PC-3 (cell line): Measurements from ENCODE around the gene ELMOD3. TPM values are rescaled to one million over a fixed set of nuclear protein-coding genes. Genes with fewer than 3 reads are reported as not detected.

Experiments
- ATAC-seq: fragments of 200-7000 bp; cut with Tn5 transposase; 2 replicates; pipeline ENCODE4 v1.9.1; 2020; ENCODE audit warnings: mild to moderate bottlenecking, moderate library complexity
- BruUV-seq: library from RNA; stranded (reverse); fragments of 400-500 nt; replicated peaks from 2 replicates; lab custom pipeline; 2021; lab: Mats Ljungman, UMichigan
- CTCF ChIA-PET: fragments of 300-600 bp; sonication (Branson Sonifier 250); formaldehyde crosslinking; loops from one replicate; lab custom pipeline; 2022; ENCODE audit warnings: antibody characterized with exemption; lab: Charles Lee
- POLR2A ChIA-PET: fragments of 300-600 bp; sonication (Branson Sonifier 250); formaldehyde crosslinking; loops from one replicate; lab custom pipeline; 2022; ENCODE audit warnings: antibody characterized with exemption; ENCODE audit not compliant: unreplicated experiment; lab: Charles Lee
- DNase-seq: peaks from one replicate; pipeline ENCODE4 v3.0.0-alpha.2; 2015
- H2AFZ ChIP-seq: fragments of 300-600 bp; sonication (generic); 2 replicates; pipeline ENCODE4 v1.6.0; 2016; ENCODE audit warnings: antibody characterized with exemption, low read length
- H3F3A ChIP-seq: fragments of 300-600 bp; sonication (generic); one replicate; pipeline ENCODE4 v1.6.0; 2017; ENCODE audit warnings: antibody characterized with exemption, low read length, control low read depth, mild to moderate bottlenecking; ENCODE audit not compliant: unreplicated experiment
- H3K27ac ChIP-seq: fragments of 300-600 bp; sonication (generic); 2 replicates; pipeline ENCODE4 v1.5.1; 2016; ENCODE audit warnings: mild to moderate bottlenecking, low read length
- H3K27me3 ChIP-seq: fragments of 300-600 bp; sonication (generic); 2 replicates; pipeline ENCODE4 v1.6.1; 2016; ENCODE audit warnings: low read length, mixed read lengths
- H3K36me3 ChIP-seq: fragments of 300-600 bp; sonication (generic); 2 replicates; pipeline ENCODE4 v1.6.1; 2016; ENCODE audit warnings: low read depth, mixed run types, low read length, mixed read lengths
- H3K4me1 ChIP-seq: fragments of 300-600 bp; sonication (generic); 2 replicates; pipeline ENCODE4 v1.5.1; 2016; ENCODE audit warnings: low read length; ENCODE audit not compliant: insufficient read depth
- H3K4me2 ChIP-seq: fragments of 300-600 bp; sonication (generic); 2 replicates; pipeline ENCODE4 v1.6.0; 2016; ENCODE audit warnings: low read length
- H3K4me3 ChIP-seq: fragments of 300-600 bp; sonication (generic); 2 replicates; pipeline ENCODE4 v1.5.1; 2016; ENCODE audit warnings: mild to moderate bottlenecking, low read length, mixed read lengths
- H3K79me2 ChIP-seq: fragments of 300-600 bp; sonication (generic); 2 replicates; pipeline ENCODE4 v1.6.1; 2017; ENCODE audit warnings: low read length, mixed read lengths
- H3K9ac ChIP-seq: fragments of 300-600 bp; sonication (generic); 2 replicates; pipeline ENCODE4 v1.6.0; 2016; ENCODE audit warnings: mild to moderate bottlenecking, low read length
- H3K9me2 ChIP-seq: fragments of 300-600 bp; sonication (generic); replicated peaks from 2 replicates; pipeline ENCODE4 v1.6.1; 2016; ENCODE audit warnings: mixed run types, low read length, mixed read lengths
- H3K9me3 ChIP-seq: fragments of 300-600 bp; sonication (generic); 2 replicates; pipeline ENCODE4 v1.6.1; 2016; ENCODE audit warnings: low read length, mixed read lengths
- H4K20me1 ChIP-seq: fragments of 300-600 bp; sonication (generic); 2 replicates; pipeline ENCODE4 v1.6.1; 2016; ENCODE audit warnings: low read length, mixed read lengths
- CTCF ChIP-seq: fragments of 300-600 bp; sonication (generic); conservative IDR thresholded peaks from 2 replicates; pipeline ENCODE4 v1.5.1; 2017; ENCODE audit warnings: antibody characterized with exemption, low read depth, mild to moderate bottlenecking, low read length
- EZH2 ChIP-seq: fragments of 300-600 bp; sonication (generic); IDR thresholded peaks from one replicate; pipeline ENCODE4 v1.6.1; 2017; ENCODE audit warnings: antibody characterized with exemption, mild to moderate bottlenecking, low read length; ENCODE audit not compliant: unreplicated experiment
- EZH2phosphoT487 ChIP-seq: fragments of 300-600 bp; sonication (generic); IDR thresholded peaks from 2 replicates; pipeline ENCODE4 v1.6.1; 2018; ENCODE audit warnings: mild to moderate bottlenecking, antibody characterized with exemption, low read length, borderline replicate concordance
- intact Hi-C: fragments of 100-400 bp; cut with micrococcal nuclease; formaldehyde crosslinking; loops from 2 replicates; pipeline ENCODE4 v1.9.0; 2023
- total RNA-seq: library from RNA; depleted of rRNA; stranded (reverse); fragments of >200 nt; gene quantifications from 2 replicates; pipeline ENCODE4 v1.2.3, GENCODE V29; 2014

ELMOD3 gene
- total RNA-seq, 1 experiment from 2014 or later, result 19.0 TPM

DNA sequence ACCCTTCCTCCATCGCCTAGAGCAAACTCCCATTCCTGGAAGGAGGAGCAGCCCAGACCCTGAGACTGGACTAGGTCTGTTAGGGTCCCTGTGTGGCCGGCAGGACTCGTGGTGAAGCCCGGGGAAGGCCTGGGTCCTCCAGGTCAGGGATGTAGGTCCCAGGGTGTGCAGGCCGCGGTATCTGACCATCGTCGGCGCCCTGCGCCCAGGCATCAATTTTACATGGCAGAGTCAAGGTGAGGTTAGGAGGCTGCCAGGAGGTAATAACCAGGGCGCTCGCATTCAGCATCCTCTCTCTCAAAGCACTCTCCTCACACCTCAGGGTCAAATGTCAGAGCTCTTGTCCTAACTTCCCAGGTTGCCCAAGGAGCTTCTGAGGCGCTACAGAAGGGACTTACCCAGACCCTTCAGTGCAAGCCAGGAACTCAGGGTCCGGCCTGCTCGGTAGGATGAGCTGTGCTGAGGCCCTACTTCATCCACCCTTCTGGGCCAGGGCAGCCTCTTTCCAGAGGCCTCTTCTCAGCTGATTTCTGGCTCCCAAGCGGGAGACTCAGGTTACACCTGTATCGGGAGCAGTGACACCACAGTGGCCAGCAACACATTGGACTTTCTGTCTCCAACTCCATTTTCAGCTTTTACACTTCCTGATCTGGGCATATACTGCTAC is 64.6 kb downstream of the ELMOD3 start:
- TSS peak; percentile 75 for BruUV-seq

GRCh38 chr2:85420536-85421259 is 66.1 kb downstream of the ELMOD3 start:
- Histone ChIP-seq H3K9me3 (no peaks in the 10 kb centered on the region), H3F3A (peaks cover 14% of the 10 kb centered on the region), H3K79me2 (0 out of 2 replicates have a peak, but pooled peaks cover 8% of the 10 kb centered on the region), H4K20me1 (no peaks in the 10 kb centered on the region), H3K9me2 (no peaks in the 10 kb centered on the region), H3K4me1 (peaks cover 43% of the 10 kb centered on the region), H3K36me3 (no peaks in the 10 kb centered on the region), H2AFZ (peak overlapping the region; percentile 61), H3K9ac (peak overlapping the region; percentile 84), H3K27ac (peak overlapping the region; percentile 98), H3K4me3 (peak overlapping the region; percentile 49), H3K4me2 (peak overlapping the region; percentile 77), H3K27me3 (no peaks in the 10 kb centered on the region)
- ChIA-PET POLR2A (interaction anchor here (0.6 to 1.5 kb wide), 6 partner anchors 66 to 131 kb away, joined by 3 to 17 read pairs (median 4); partner anchors contain the start of genes ELMOD3, MAT2A and RETSAT), CTCF (interaction anchor here (0.6 to 1.5 kb wide), 7 partner anchors 51 to 131 kb away, joined by 3 to 14 read pairs (median 4); partner anchors contain the start of gene MAT2A)
- DNase-seq, result peak; percentile 92
- TSS peak; percentile 95 for BruUV-seq
- TF ChIP-seq CTCF (peak; percentile 99), EZH2phosphoT487 (no peak)
- ATAC-seq, result peak; percentile 60
- intact Hi-C loops, result loop anchor here (1.0 to 2.0 kb wide), 7 partner anchors 38 to 174 kb away; partner anchors contain the start of gene RNF181

More for the DNA sequence above, 64.6 kb downstream of the ELMOD3 start:
- Histone ChIP-seq H3K9ac (peak overlapping the region; percentile 86), H2AFZ (peak overlapping the region; percentile 100), H3K4me2 (peak overlapping the region; percentile 82), H4K20me1 (no peaks in the 10 kb centered on the region), H3K4me1 (peaks cover 43% of the 10 kb centered on the region), H3K36me3 (no peaks in the 10 kb centered on the region), H3K9me3 (no peaks in the 10 kb centered on the region), H3K4me3 (peak overlapping the region; percentile 92), H3K27me3 (no peaks in the 10 kb centered on the region), H3K79me2 (0 out of 2 replicates have a peak, but pooled peaks cover 8% of the 10 kb centered on the region), H3K27ac (peak overlapping the region; percentile 64), H3F3A (peaks cover 14% of the 10 kb centered on the region), H3K9me2 (no peaks in the 10 kb centered on the region)
- intact Hi-C loops, result no loop called here
- TF ChIP-seq EZH2phosphoT487 (no peak), EZH2 (no peak), CTCF (no peak)
- DNase-seq, result peak; percentile 14
- CTCF ChIA-PET, result interaction anchor here (1.2 kb wide), 1 partner anchor 133 kb away, joined by 10 read pairs; no protein-coding TSS in a partner anchor
- POLR2A ChIA-PET, result interaction anchor here (0.6 to 0.7 kb wide), 2 partner anchors 115 to 120 kb away, joined by 3 to 5 read pairs; partner anchors contain the start of gene MAT2A
- no peak for ATAC-seq
